ENCODE results near the gene PDC.

DNA sequence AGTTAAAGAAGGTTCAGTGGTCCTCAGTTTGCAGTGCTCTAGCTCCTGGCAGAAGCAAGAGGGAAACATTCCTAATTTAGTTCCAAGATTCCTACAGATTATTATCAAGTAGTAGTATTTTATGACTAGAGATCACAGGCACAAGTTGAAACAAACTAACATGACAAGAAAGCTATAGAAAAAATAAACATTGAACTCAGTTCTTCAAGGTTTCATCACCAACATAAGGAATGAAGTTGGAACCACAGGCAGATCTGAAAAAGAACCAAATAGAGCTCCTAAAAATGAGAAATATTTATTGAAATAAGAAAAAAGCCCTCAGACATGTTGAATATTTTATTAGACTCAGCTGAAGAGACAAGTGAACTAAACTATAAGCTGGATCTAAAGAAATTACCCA is 40.6 kb downstream of the PDC start:
- TF ChIP-seq POLR2A (IDR thresholded peaks at IDR 0.05; ENCODE audit: low read depth, low read length) (no peak), POLR2AphosphoS5 (IDR thresholded peaks at IDR 0.05; ENCODE audit: low read depth, low read length) (no peak)

Data from GM12891 (cell line).